HAP-1 (cell line): ENCODE data around the gene UHMK1.
"Not testable (repeated sequence)": the region's sequence is repeated elsewhere in the genome, so short reads cannot be mapped to it uniquely, and the experiment has no call there.

Source experiments
- DNase-seq, 2 experiments: peaks; one replicate each; pipeline ENCODE4 v3.0.0-alpha.2; 2016 to 2020; ENCODE audit warnings: low spot score in 2 of 2
- H3K27me3 ChIP-seq: fragments of 250-450 bp; sonication (Bioruptor Pico); 2 replicates; pipeline ENCODE4 v1.5.1; 2020; ENCODE audit warnings: low read depth, mild to moderate bottlenecking, moderate library complexity
- H3K36me3 ChIP-seq: fragments of 250-450 bp; sonication (Bioruptor Pico); replicated peaks from 2 replicates; pipeline ENCODE4 v1.5.1; 2020; ENCODE audit warnings: mild to moderate bottlenecking
- H3K4me1 ChIP-seq: fragments of 250-450 bp; sonication (Bioruptor Pico); 2 replicates; pipeline ENCODE4 v1.5.1; 2020; ENCODE audit warnings: mild to moderate bottlenecking
- H3K4me3 ChIP-seq: fragments of 250-450 bp; sonication (Bioruptor Pico); 2 replicates; pipeline ENCODE4 v1.5.1; 2020; ENCODE audit warnings: mild to moderate bottlenecking, moderate library complexity
- H3K9me3 ChIP-seq: fragments of 250-450 bp; sonication (Bioruptor Pico); 2 replicates; pipeline ENCODE4 v1.5.1; 2020; ENCODE audit warnings: mild to moderate bottlenecking, moderate library complexity
- in situ Hi-C: fragments of 300-500 bp; cut with MboI; formaldehyde crosslinking; loops from 3 replicates; pipeline ENCODE4 v1.14.3; 2020; ENCODE audit warnings: low sequenced_read_pairs, inconsistent platforms, mixed read lengths

The UHMK1 gene

GRCh38 chr1:162487241-162487640 is 10.4 kb upstream of the UHMK1 start:
- in situ Hi-C loops, result no loop called here
- no peak for DNase-seq
- peaks cover 6% of the 10 kb centered on the region for H3K27me3 ChIP-seq
- no peaks in the 10 kb centered on the region for H3K36me3 ChIP-seq
- no peaks in the 10 kb centered on the region for H3K9me3 ChIP-seq
- no peak overlapping the region for H3K4me3 ChIP-seq
- H3K4me1 ChIP-seq, result no peaks in the 10 kb centered on the region

DNA sequence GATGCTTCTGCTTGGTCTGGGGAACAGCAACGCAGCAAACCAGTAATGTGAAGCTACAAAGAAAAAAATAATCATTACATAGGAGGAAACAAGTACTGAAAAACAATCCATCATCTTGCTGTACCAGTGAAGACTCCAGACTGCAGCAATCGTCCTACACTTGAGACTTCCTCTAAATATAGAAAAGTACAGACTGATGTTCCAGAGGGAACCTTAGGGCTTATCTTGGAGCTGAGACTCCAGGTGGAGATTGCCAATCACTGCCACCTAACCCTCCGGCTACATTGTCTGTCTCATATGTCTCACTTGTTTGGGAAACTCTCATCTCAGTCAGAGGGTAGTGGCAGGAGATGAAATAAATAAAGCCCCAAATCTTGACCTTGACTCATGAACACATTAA is 9.4 kb upstream of the UHMK1 start:
- Histone ChIP-seq H3K4me1 (no peaks in the 10 kb centered on the region), H3K36me3 (no peaks in the 10 kb centered on the region), H3K27me3 (peaks cover 6% of the 10 kb centered on the region), H3K9me3 (no peaks in the 10 kb centered on the region), H3K4me3 (no peak overlapping the region)
- in situ Hi-C loops, result no loop called here
- no peak for DNase-seq

DNA sequence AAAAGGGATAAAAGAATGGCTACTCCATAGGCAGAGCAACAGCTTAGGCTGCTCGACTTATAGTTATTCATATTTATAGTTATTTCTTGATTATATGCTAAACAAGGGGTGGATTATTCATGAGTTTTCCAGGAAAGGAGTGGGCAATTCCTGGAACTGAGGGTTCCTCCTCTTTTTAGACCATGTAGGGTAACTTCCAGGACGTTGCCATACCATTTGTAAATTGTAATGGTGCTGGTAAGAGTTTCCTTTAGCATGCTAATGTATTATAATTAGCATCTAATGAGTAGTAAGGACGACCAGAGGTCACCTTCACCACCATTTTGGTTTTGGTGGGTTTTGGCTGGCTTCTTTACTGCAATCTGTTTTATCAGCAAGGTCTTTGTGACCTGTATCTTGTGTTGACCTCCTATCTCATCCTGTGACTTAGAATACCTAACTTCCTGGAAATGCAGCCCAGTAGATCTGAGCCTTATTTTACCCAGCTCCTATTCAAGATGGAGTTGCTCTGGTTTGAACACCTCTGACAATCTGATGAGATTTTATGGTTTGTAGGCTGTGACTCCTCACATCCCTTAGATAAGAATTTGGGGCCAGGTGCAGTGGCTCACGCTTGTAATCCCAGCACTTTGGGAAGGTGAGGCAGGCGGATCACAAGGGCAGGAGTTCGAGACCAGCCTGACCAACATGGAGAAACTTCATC is 1.9 kb upstream of the UHMK1 start:
- Histone ChIP-seq H3K4me1 (peaks cover 20% of the 10 kb centered on the region), H3K36me3 (peaks cover 11% of the 10 kb centered on the region)
- DNase-seq, H3K4me3 ChIP-seq, H3K27me3 ChIP-seq, in situ Hi-C loops, H3K9me3 ChIP-seq: not testable (repeated sequence)

GRCh38 chr1:162497104-162497722 is 405 bp upstream of the UHMK1 start:
- in situ Hi-C loops, result no loop called here
- no peak for DNase-seq
- Histone ChIP-seq H3K9me3 (no peaks in the 10 kb centered on the region), H3K4me3 (peak overlapping the region; percentile 93), H3K4me1 (peaks cover 20% of the 10 kb centered on the region), H3K27me3 (no peaks in the 10 kb centered on the region; the same call in none of the 2 replicates), H3K36me3 (peaks cover 25% of the 10 kb centered on the region)

DNA sequence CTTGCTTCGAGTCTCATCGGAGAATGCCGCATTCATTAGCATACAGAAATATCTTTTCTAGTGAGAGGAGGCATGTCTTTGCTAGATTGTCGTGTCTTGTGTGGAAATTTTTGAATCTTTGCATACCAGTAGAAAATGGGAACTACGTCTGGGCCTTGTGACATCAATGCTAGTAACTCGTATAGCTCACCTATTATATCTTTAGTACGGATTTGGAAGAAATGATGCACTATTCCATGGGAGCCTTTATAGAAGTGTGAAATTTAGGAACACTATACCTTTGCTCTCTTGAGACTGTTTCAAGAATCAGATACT is 835 bp downstream of the UHMK1 start:
- H3K36me3 ChIP-seq, result peaks cover 33% of the 10 kb centered on the region
- H3K9me3 ChIP-seq, result no peaks in the 10 kb centered on the region
- DNase-seq, result no peak
- peaks cover 20% of the 10 kb centered on the region for H3K4me1 ChIP-seq
- H3K4me3 ChIP-seq, result peak overlapping the region; percentile 93
- in situ Hi-C loops, result no loop called here
- no peaks in the 10 kb centered on the region for H3K27me3 ChIP-seq

- no peak overlapping the region for H3K4me3 ChIP-seq
- peaks cover 12% of the 10 kb centered on the region for H3K4me1 ChIP-seq
Observed at GRCh38 chr1:162500805-162501204, 3.2 kb downstream of the UHMK1 start.

DNA sequence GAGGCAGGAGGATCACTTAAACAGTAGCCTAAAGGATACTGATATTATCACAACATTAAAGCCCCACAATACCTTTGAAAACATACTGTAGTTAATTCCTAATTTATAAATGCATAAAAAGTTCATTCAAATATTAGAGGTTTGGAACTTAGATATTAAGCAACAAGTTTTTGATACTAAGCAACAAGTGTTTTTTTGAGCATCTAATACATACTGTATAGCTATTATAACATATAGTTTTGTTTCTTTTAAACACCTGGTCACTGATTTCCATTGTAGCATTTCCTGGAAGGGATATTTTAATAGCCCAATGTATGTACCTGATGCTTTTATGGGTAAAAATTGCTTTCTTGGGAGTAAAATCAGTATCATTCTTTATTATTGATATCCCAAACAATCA is 4.5 kb downstream of the UHMK1 start:
- Histone ChIP-seq H3K9me3 (no peaks in the 10 kb centered on the region), H3K27me3 (no peaks in the 10 kb centered on the region), H3K4me1 (peaks cover 12% of the 10 kb centered on the region), H3K36me3 (peaks cover 65% of the 10 kb centered on the region), H3K4me3 (no peak overlapping the region)
- in situ Hi-C loops, result no loop called here
- DNase-seq, result no peak

More at GRCh38 chr1:162500805-162501204, 3.2 kb downstream of the UHMK1 start:
- DNase-seq, result no peak
- Histone ChIP-seq H3K36me3 (peaks cover 56% of the 10 kb centered on the region), H3K9me3 (no peaks in the 10 kb centered on the region), H3K27me3 (no peaks in the 10 kb centered on the region)
- in situ Hi-C loops, result no loop called here

GRCh38 chr1:162502928-162503327 is 5.3 kb downstream of the UHMK1 start:
- no peak for DNase-seq
- Histone ChIP-seq H3K9me3 (no peaks in the 10 kb centered on the region), H3K4me3 (no peak overlapping the region), H3K4me1 (peaks cover 8% of the 10 kb centered on the region), H3K27me3 (no peaks in the 10 kb centered on the region), H3K36me3 (peaks cover 65% of the 10 kb centered on the region)
- in situ Hi-C loops, result no loop called here

- Histone ChIP-seq H3K4me1 (peaks cover 4% of the 10 kb centered on the region; the same call in 1 of the 2 replicates), H3K9me3 (no peaks in the 10 kb centered on the region), H3K36me3 (peaks cover 26% of the 10 kb centered on the region), H3K27me3 (no peaks in the 10 kb centered on the region), H3K4me3 (no peak overlapping the region)
- in situ Hi-C loops, result no loop called here
- no peak for DNase-seq
Observed at GRCh38 chr1:162527314-162527713, 29.7 kb downstream of the UHMK1 start.

- no peak overlapping the region for H3K4me3 ChIP-seq
- peak in 1 of 2 experiments; percentile 10 for DNase-seq
- in situ Hi-C loops, result no loop called here
- H3K27me3 ChIP-seq, result no peaks in the 10 kb centered on the region
- peaks cover 5% of the 10 kb centered on the region for H3K36me3 ChIP-seq
- H3K9me3 ChIP-seq, result no peaks in the 10 kb centered on the region
- peaks cover 4% of the 10 kb centered on the region; the same call in 1 of the 2 replicates for H3K4me1 ChIP-seq
Observed at GRCh38 chr1:162530307-162530987, 32.8 kb downstream of the UHMK1 start.

DNA sequence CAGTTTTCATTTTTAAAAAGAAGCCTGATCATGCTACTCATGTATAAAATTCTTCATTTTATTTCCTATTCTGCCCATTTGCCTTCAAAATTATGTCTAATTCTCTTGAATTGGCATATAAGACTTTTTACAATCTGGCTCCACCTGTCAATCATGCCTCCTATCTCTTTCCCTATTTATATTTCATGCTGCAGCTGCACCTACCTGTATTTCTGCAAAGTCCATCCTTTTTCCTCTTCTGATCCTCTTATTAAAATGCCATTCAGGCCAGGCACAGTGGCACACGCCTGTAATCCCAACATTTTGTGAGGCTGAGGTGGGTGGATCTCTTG is 33.3 kb downstream of the UHMK1 start:
- Histone ChIP-seq H3K9me3 (no peaks in the 10 kb centered on the region), H3K27me3 (no peaks in the 10 kb centered on the region), H3K36me3 (no peaks in the 10 kb centered on the region), H3K4me1 (peaks cover 4% of the 10 kb centered on the region; the same call in 1 of the 2 replicates), H3K4me3 (no peak overlapping the region)
- in situ Hi-C loops, result no loop called here
- DNase-seq, result no peak

GRCh38 chr1:162535501-162535900 is 37.9 kb downstream of the UHMK1 start:
- no peak for DNase-seq
- in situ Hi-C loops, result no loop called here
- no peaks in the 10 kb centered on the region for H3K27me3 ChIP-seq

GRCh38 chr1:162536511-162536910 is 38.9 kb downstream of the UHMK1 start:
- Histone ChIP-seq H3K4me3 (no peak overlapping the region), H3K36me3 (no peaks in the 10 kb centered on the region), H3K27me3 (no peaks in the 10 kb centered on the region), H3K9me3 (no peaks in the 10 kb centered on the region), H3K4me1 (no peaks in the 10 kb centered on the region)
- no peak for DNase-seq
- in situ Hi-C loops, result no loop called here

More at GRCh38 chr1:162535501-162535900, 37.9 kb downstream of the UHMK1 start:
- Histone ChIP-seq H3K36me3 (no peaks in the 10 kb centered on the region), H3K4me3 (no peak overlapping the region), H3K9me3 (no peaks in the 10 kb centered on the region), H3K4me1 (peaks cover under 1% of the 10 kb centered on the region; the same call in 1 of the 2 replicates)

DNA sequence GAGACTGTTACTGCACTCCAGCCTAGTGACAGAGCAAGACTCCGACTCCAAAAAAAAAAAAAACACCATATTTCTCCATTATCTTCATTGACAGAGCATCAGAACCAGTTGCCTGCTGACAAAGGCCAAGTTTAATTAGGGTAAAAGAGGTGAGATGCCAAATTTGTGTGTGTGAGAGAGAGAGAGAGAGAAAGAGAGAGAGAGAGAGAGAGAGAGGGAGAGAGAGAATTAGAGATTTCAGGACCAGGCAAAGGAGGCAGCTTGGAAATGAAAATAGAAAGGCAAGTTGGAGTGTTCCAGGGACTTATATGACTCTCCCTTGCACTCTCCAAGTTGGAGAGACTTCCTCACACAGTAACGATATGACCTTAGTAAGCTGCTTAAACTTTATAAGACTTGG is 39.6 kb downstream of the UHMK1 start:
- Histone ChIP-seq H3K4me3 (no peak overlapping the region), H3K4me1 (no peaks in the 10 kb centered on the region), H3K27me3 (no peaks in the 10 kb centered on the region), H3K36me3 (no peaks in the 10 kb centered on the region), H3K9me3 (no peaks in the 10 kb centered on the region)
- no peak for DNase-seq
- in situ Hi-C loops, result no loop called here
